Measurements from ENCODE around the gene RAB5B. TPM values are rescaled to one million over a fixed set of nuclear protein-coding genes. Genes with fewer than 3 reads are reported as not detected.

Gene RAB5B
- total and polyA plus RNA-seq, 2 donors (not counting 3 experiments of a cell fraction or from before 2014, with no cell fraction given): 103 to 105 TPM

DNA sequence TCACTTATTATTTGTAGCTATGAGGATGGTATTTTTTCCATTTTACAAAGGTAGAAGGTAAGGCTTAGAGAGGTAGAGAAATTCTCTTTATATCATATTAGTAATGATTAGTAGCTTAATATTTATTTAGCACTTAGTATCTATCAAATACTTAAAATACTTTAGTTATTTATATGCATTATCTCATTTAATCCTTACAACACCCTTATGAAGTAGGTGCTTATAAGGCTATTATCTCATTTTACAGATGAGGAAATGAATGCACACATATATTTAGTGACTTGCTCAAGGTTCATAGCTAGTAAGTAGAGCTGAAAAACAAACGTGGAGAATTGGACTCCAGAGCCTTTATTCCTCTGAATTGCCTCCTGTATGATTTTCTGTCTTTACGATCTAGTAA lies 11.0 kb downstream of the RAB5B start:
- BruUV-seq (replicated peaks): no TSS peak
- Histone ChIP-seq H3K79me2 (ENCODE audit: control insufficient read depth, insufficient read depth, low read length) (peaks cover 9% of the 10 kb centered on the region), H4K20me1 (replicated peaks; ENCODE audit: control insufficient read depth, extremely low read depth, insufficient read depth, low read length) (no peaks in the 10 kb centered on the region), H3K4me1 (ENCODE audit: control insufficient read depth, extremely low read depth, insufficient read depth, low read length) (no peaks in the 10 kb centered on the region), H3K4me3 (replicated peaks in 1 of 3; ENCODE audit: insufficient read depth in 1 of 3, low read depth in 1 of 3, low read length in 3 of 3) (no peak overlapping the region), H3K4me2 (ENCODE audit: insufficient read depth, low read length) (no peak overlapping the region), H2AFZ (ENCODE audit: low read depth, low read length) (no peak overlapping the region), H3K27me3 (ENCODE audit: control insufficient read depth in 2 of 2, insufficient read depth in 2 of 2, low read length in 2 of 2) (no peaks in the 10 kb centered on the region), H3K9ac (replicated peaks; ENCODE audit: extremely low read depth, insufficient read depth, low read length) (no peak overlapping the region), H3K9me1 (replicated peaks; ENCODE audit: control insufficient read depth, extremely low read depth, insufficient read depth, low read length) (no peaks in the 10 kb centered on the region), H3K27ac (ENCODE audit: insufficient read depth, low read depth, low read length) (no peak overlapping the region), H3K36me3 (ENCODE audit: control insufficient read depth in 2 of 2, extremely low read depth in 1 of 2, insufficient read depth in 2 of 2, low read length in 2 of 2) (peaks cover 14 to 18% of the 10 kb centered on the region in 2 experiments), H3K9me3 (replicated peaks; ENCODE audit: control insufficient read depth, insufficient read depth, low read length) (no peaks in the 10 kb centered on the region)
- no peak for TF ChIP-seq EZH2 (IDR thresholded peaks at IDR 0.05; ENCODE audit: borderline replicate concordance, low read depth, low read length, severe bottlenecking)
- ChIA-PET POLR2A (interaction anchor here (3.4 kb wide), 1 partner anchor 11 kb away, joined by 18 read pairs; the partner anchor contains the start of gene RAB5B), CTCF (interaction anchor here (0.9 to 3.1 kb wide), 4 partner anchors 10 to 45 kb away, joined by 3 to 20 read pairs (median 12); partner anchors contain the start of gene SUOX)
- dilution Hi-C loops (cut with MboI; ENCODE audit: extremely low pct_ligation_motif_present, low sequenced_read_pairs) (loop anchor here (10.0 kb wide), 1 partner anchor 230 kb away; no protein-coding TSS in a partner anchor), intact Hi-C loops (cut with micrococcal nuclease) (no loop called here)
- FAIRE-seq: no peak
- no peak for DNase-seq (ENCODE audit: low read depth, low spot score)

GRCh38 chr12:55985341-55985740 lies 11.5 kb downstream of the RAB5B start:
- no peak for FAIRE-seq
- H3K4me1 ChIP-seq (ENCODE audit: control insufficient read depth, extremely low read depth, insufficient read depth, low read length): no peaks in the 10 kb centered on the region
- H2AFZ ChIP-seq (ENCODE audit: low read depth, low read length): no peak overlapping the region
- H3K27me3 ChIP-seq (ENCODE audit: control insufficient read depth in 2 of 2, insufficient read depth in 2 of 2, low read length in 2 of 2): no peaks in the 10 kb centered on the region
- H3K36me3 ChIP-seq (ENCODE audit: control insufficient read depth in 2 of 2, extremely low read depth in 1 of 2, insufficient read depth in 2 of 2, low read length in 2 of 2): peaks cover 15 to 17% of the 10 kb centered on the region in 2 experiments
- peaks cover 9% of the 10 kb centered on the region for H3K79me2 ChIP-seq (ENCODE audit: control insufficient read depth, insufficient read depth, low read length)
- H3K9me3 ChIP-seq (replicated peaks; ENCODE audit: control insufficient read depth, insufficient read depth, low read length): no peaks in the 10 kb centered on the region
- no TSS peak for BruUV-seq (replicated peaks)
- dilution Hi-C loops (cut with MboI; ENCODE audit: extremely low pct_ligation_motif_present, low sequenced_read_pairs): loop anchor here (10.0 kb wide), 1 partner anchor 231 kb away; no protein-coding TSS in a partner anchor
- no peaks in the 10 kb centered on the region for H4K20me1 ChIP-seq (replicated peaks; ENCODE audit: control insufficient read depth, extremely low read depth, insufficient read depth, low read length)
- no peak overlapping the region for H3K9ac ChIP-seq (replicated peaks; ENCODE audit: extremely low read depth, insufficient read depth, low read length)
- DNase-seq (ENCODE audit: low read depth, low spot score): no peak
- H3K4me2 ChIP-seq (ENCODE audit: insufficient read depth, low read length): no peak overlapping the region
- no peaks in the 10 kb centered on the region for H3K9me1 ChIP-seq (replicated peaks; ENCODE audit: control insufficient read depth, extremely low read depth, insufficient read depth, low read length)
- no peak overlapping the region for H3K27ac ChIP-seq (ENCODE audit: insufficient read depth, low read depth, low read length)
- no peak for TF ChIP-seq MYC (IDR thresholded peaks at IDR 0.05; ENCODE audit: low read depth, low read length)
- TF ChIP-seq MAX (IDR thresholded peaks at IDR 0.05; ENCODE audit: insufficient read depth, insufficient read length): no peak
- no peak for TF ChIP-seq EZH2 (IDR thresholded peaks at IDR 0.05; ENCODE audit: borderline replicate concordance, low read depth, low read length, severe bottlenecking)
- no peak for TF ChIP-seq FOS (IDR thresholded peaks at IDR 0.05; ENCODE audit: borderline replicate concordance, insufficient read depth, low read length)
- no peak for TF ChIP-seq POLR2A (IDR thresholded peaks at IDR 0.05; ENCODE audit: low read depth, low read length)
- no peak for TF ChIP-seq CTCF (IDR thresholded peaks at IDR 0.05; ENCODE audit: extremely low read depth in 1 of 2, insufficient read depth in 1 of 2, low read depth in 1 of 2, low read length in 2 of 2)
- TF ChIP-seq GATA2 (IDR thresholded peaks at IDR 0.05; ENCODE audit: insufficient read depth, insufficient read length, low read depth, low read length): no peak
- TF ChIP-seq JUN (IDR thresholded peaks at IDR 0.05; ENCODE audit: borderline replicate concordance, insufficient read depth, insufficient read length, low read depth): no peak
- no peak for TF ChIP-seq POLR2AphosphoS5 (IDR thresholded peaks at IDR 0.05; ENCODE audit: insufficient read depth, low read depth, low read length)
- no peak overlapping the region for H3K4me3 ChIP-seq (replicated peaks in 1 of 3; ENCODE audit: insufficient read depth in 1 of 3, low read depth in 1 of 3, low read length in 3 of 3)
- intact Hi-C loops (cut with micrococcal nuclease): no loop called here
- CTCF ChIA-PET: interaction anchor here (1.0 to 3.1 kb wide), 5 partner anchors 10 to 247 kb away, joined by 3 to 20 read pairs (median 6); no protein-coding TSS in a partner anchor
- POLR2A ChIA-PET: interaction anchor here (1.2 kb wide), 1 partner anchor 12 kb away, joined by 3 read pairs; the partner anchor contains the start of gene RAB5B

Data from endothelial cell of umbilical vein (primary cell).